HFFc6 (cell line): ENCODE measurements around the gene TMEM266. TPM values are rescaled to one million over a fixed set of nuclear protein-coding genes. Genes with fewer than 3 reads are reported as not detected.

ENCODE experiments used
- DNase-seq: peaks from one replicate; pipeline ENCODE4 v3.0.0-alpha.2; 2018
- H3K27ac Mint-ChIP-seq: 2 replicates; pipeline ENCODE4 v1.8.0; 2020; ENCODE audit warnings: mild to moderate bottlenecking, mixed read lengths
- H3K27me3 Mint-ChIP-seq: 2 replicates; pipeline ENCODE4 v1.8.0; 2021; ENCODE audit warnings: mild to moderate bottlenecking, moderate library complexity, mixed read lengths; ENCODE audit not compliant: insufficient read depth
- H3K36me3 Mint-ChIP-seq: 2 replicates; pipeline ENCODE4 v1.8.0; 2021; ENCODE audit warnings: low read depth, mixed read lengths
- H3K4me1 Mint-ChIP-seq: 2 replicates; pipeline ENCODE4 v1.8.0; 2020; ENCODE audit warnings: low read depth, mixed read lengths
- H3K4me3 Mint-ChIP-seq: 2 replicates; pipeline ENCODE4 v1.8.0; 2020; ENCODE audit warnings: mild to moderate bottlenecking, moderate library complexity, mixed read lengths
- H3K9me3 Mint-ChIP-seq: 2 replicates; pipeline ENCODE4 v1.8.0; 2020; ENCODE audit warnings: mild to moderate bottlenecking, mixed read lengths
- CTCF ChIP-seq: fragments of 200-600 bp; sonication (generic); IDR thresholded peaks from 2 replicates; pipeline ENCODE4 v1.5.0; 2021; ENCODE audit warnings: antibody characterized with exemption, mild to moderate bottlenecking
- total RNA-seq, 6 experiments: library from RNA; stranded (reverse); fragmentation: NEBNext Ultra II Directional; extraction: Animal tissue kit (Norgen Biotek cat#: 25700); gene quantifications; 2 replicates in 1 of 6; 3 replicates in 5 of 6; pipeline ENCODE4 v1.2.3, GENCODE V29; 2021

Gene TMEM266
- total RNA-seq, 6 experiments from 2014 or later: 0.10 to 0.19 (median 0.17) TPM; not detected in 1

GRCh38 chr15:76056931-76057330, 2.9 kb upstream of the TMEM266 start:
- DNase-seq: no peak
- no peaks in the 10 kb centered on the region for H3K9me3 Mint-ChIP-seq
- H3K36me3 Mint-ChIP-seq: no peaks in the 10 kb centered on the region
- peaks cover 12% of the 10 kb centered on the region for H3K4me1 Mint-ChIP-seq
- no peak overlapping the region for H3K4me3 Mint-ChIP-seq
- no peak for TF ChIP-seq CTCF
- H3K27ac Mint-ChIP-seq: no peak overlapping the region
- H3K27me3 Mint-ChIP-seq: peaks cover 45% of the 10 kb centered on the region

GRCh38 chr15:76057332-76058000, 2.3 kb upstream of the TMEM266 start:
- Mint-ChIP-seq H3K36me3 (no peaks in the 10 kb centered on the region), H3K4me1 (peaks cover 12% of the 10 kb centered on the region), H3K27me3 (peaks cover 48% of the 10 kb centered on the region), H3K4me3 (peak overlapping the region; percentile 55), H3K9me3 (no peaks in the 10 kb centered on the region), H3K27ac (no peak overlapping the region)
- peak; percentile 89 for TF ChIP-seq CTCF
- peak; percentile 2 for DNase-seq

- H3K27ac Mint-ChIP-seq: no peak overlapping the region
- no peaks in the 10 kb centered on the region for H3K9me3 Mint-ChIP-seq
- peaks cover 12% of the 10 kb centered on the region for H3K4me1 Mint-ChIP-seq
- H3K4me3 Mint-ChIP-seq: peak overlapping the region; percentile 78
- no peak for DNase-seq
- no peak for TF ChIP-seq CTCF
- peaks cover 58% of the 10 kb centered on the region for H3K27me3 Mint-ChIP-seq
- H3K36me3 Mint-ChIP-seq: no peaks in the 10 kb centered on the region
Measured at GRCh38 chr15:76058714-76059319, 968 bp upstream of the TMEM266 start.

- no peak for TF ChIP-seq CTCF
- H3K36me3 Mint-ChIP-seq: no peaks in the 10 kb centered on the region
- peak overlapping the region; percentile 51 for H3K4me3 Mint-ChIP-seq
- DNase-seq: no peak
- H3K9me3 Mint-ChIP-seq: no peaks in the 10 kb centered on the region
- H3K27ac Mint-ChIP-seq: no peak overlapping the region
- peaks cover 12% of the 10 kb centered on the region for H3K4me1 Mint-ChIP-seq
- H3K27me3 Mint-ChIP-seq: peaks cover 59% of the 10 kb centered on the region
Measured at GRCh38 chr15:76060118-76060989, 569 bp downstream of the TMEM266 start.

GRCh38 chr15:76061700-76062099, 1.9 kb downstream of the TMEM266 start:
- no peaks in the 10 kb centered on the region for H3K9me3 Mint-ChIP-seq
- no peak overlapping the region for H3K27ac Mint-ChIP-seq
- no peak for DNase-seq
- no peaks in the 10 kb centered on the region for H3K36me3 Mint-ChIP-seq
- no peak for TF ChIP-seq CTCF
- peaks cover 58% of the 10 kb centered on the region for H3K27me3 Mint-ChIP-seq
- H3K4me3 Mint-ChIP-seq: no peak overlapping the region
- H3K4me1 Mint-ChIP-seq: peaks cover 12% of the 10 kb centered on the region
